Dermis blood vessel endothelial cell (primary cell): Measurements from ENCODE around the gene CXCL17. TPM values are rescaled to one million over a fixed set of nuclear protein-coding genes. Genes with fewer than 3 reads are reported as not detected.

ENCODE experiments used
- DNase-seq: peaks from one replicate; pipeline ENCODE4 v3.0.0; 2010
- total RNA-seq: library from RNA; depleted of rRNA; stranded (reverse); fragments of >200 nt; gene quantifications from 2 replicates; pipeline ENCODE4 v1.2.3, GENCODE V29; 2014

CXCL17 gene
- total RNA-seq, 1 donor from 2014 or later, result not detected

- no peak for DNase-seq
Observed at GRCh38 chr19:42397263-42398166, 45.2 kb downstream of the CXCL17 start.

GRCh38 chr19:42396381-42397262 lies 46.1 kb downstream of the CXCL17 start:
- peak; percentile 99 for DNase-seq

- DNase-seq, result no peak
Observed at GRCh38 chr19:42394751-42395150, 48.0 kb downstream of the CXCL17 start.

- DNase-seq, result no peak
Observed at GRCh38 chr19:42392165-42392564, 50.6 kb downstream of the CXCL17 start.

- no peak for DNase-seq
Observed at GRCh38 chr19:42389899-42390298, 52.8 kb downstream of the CXCL17 start, which contains the start of gene CNFN. TSS of gene CNFN (minus strand) at chr19:42390297. CDS start at chr19:42389037, 1,260 bp downstream.

GRCh38 chr19:42388851-42389489 lies 53.8 kb downstream of the CXCL17 start:
- no peak for DNase-seq

- peak; percentile 60 for DNase-seq
Observed at GRCh38 chr19:42386974-42387707, 55.6 kb downstream of the CXCL17 start.

GRCh38 chr19:42380155-42380554 lies 62.6 kb downstream of the CXCL17 start:
- no peak for DNase-seq

Other genes with a start within 250 kb of the CXCL17 start
- 27.3 and 29.4 TPM in 2 replicates for gene DEDD2, start 225.3 kb downstream of the CXCL17 start, total RNA-seq
- 8.7 and 9.3 TPM in 2 replicates for gene ZNF526, start 222.6 kb downstream of the CXCL17 start, total RNA-seq
- 16.7 and 28.0 TPM in 2 replicates for gene GSK3A, start 200.3 kb downstream of the CXCL17 start, total RNA-seq
- gene ERF, start 187.8 kb downstream of the CXCL17 start, total RNA-seq, result 32.7 and 42.4 TPM in 2 replicates
- 20.6 and 39.7 TPM in 2 replicates for gene CIC, start 173.7 kb downstream of the CXCL17 start, total RNA-seq
- gene PRR19, start 140.8 kb downstream of the CXCL17 start, total RNA-seq, result 0.84 and 1.2 TPM in 2 replicates
- gene PAFAH1B3, start 140.3 kb downstream of the CXCL17 start, total RNA-seq, result 38.5 and 40.2 TPM in 2 replicates
- 0.09 TPM in 1 of 2 replicates, not detected in the other for gene TMEM145, start 129.6 kb downstream of the CXCL17 start, total RNA-seq
- gene MEGF8, start 117.3 kb downstream of the CXCL17 start, total RNA-seq, result 43.1 and 60.8 TPM in 2 replicates
- gene CNFN, start 52.6 kb downstream of the CXCL17 start, total RNA-seq, result not detected in 2 replicates
- 10.8 and 12.1 TPM in 2 replicates for gene LIPE, start 15.6 kb downstream of the CXCL17 start, total RNA-seq
- gene CEACAM1, start 85.5 kb upstream of the CXCL17 start, total RNA-seq, result 24.5 and 27.5 TPM in 2 replicates
- gene CEACAM8, start 152.0 kb upstream of the CXCL17 start, total RNA-seq, result not detected in 2 replicates